Prostate gland (tissue), 2 donors: Measurements from ENCODE around the gene CYB5B. TPM values are rescaled to one million over a fixed set of nuclear protein-coding genes. Genes with fewer than 3 reads are reported as not detected.

ENCODE experiments used
- DNase-seq: peaks from one replicate; pipeline ENCODE4 v3.0.0-alpha.2; 2019; ENCODE audit warnings: low spot score
- H3K27ac ChIP-seq, 2 donors: fragments of 200-600 bp; sonication (generic); 2 replicates each; pipeline ENCODE4 v1.5.1; 2017 to 2019
- H3K27me3 ChIP-seq: fragments of 200-600 bp; sonication (generic); replicated peaks from 2 replicates; pipeline ENCODE4 v1.5.1; 2019; ENCODE audit not compliant: insufficient read depth
- H3K36me3 ChIP-seq, 2 donors: fragments of 200-600 bp; sonication (generic); 1 replicate in 1 of 2; 2 replicates in 1 of 2; pipeline versions ENCODE4 v1.5.1 to v1.8.1; 2017 to 2019
- H3K4me1 ChIP-seq: fragments of 200-600 bp; sonication (generic); replicated peaks from 2 replicates; pipeline ENCODE4 v1.5.1; 2019
- H3K4me3 ChIP-seq, 2 donors: fragments of 200-600 bp; sonication (generic); 2 replicates each; pipeline ENCODE4 v1.5.1; 2017 to 2019
- H3K9me3 ChIP-seq: fragments of 200-600 bp; sonication (generic); 2 replicates; pipeline ENCODE4 v1.5.1; 2017
- POLR2A ChIP-seq: fragments of 450-650 bp; IDR thresholded peaks from one replicate; pipeline ENCODE4 v1.6.1; 2016; ENCODE audit warnings: antibody characterized with exemption, mild to moderate bottlenecking
- POLR2AphosphoS5 ChIP-seq: sonication (generic); formaldehyde crosslinking; IDR thresholded peaks from one replicate; pipeline ENCODE4 v1.6.1; 2017; ENCODE audit warnings: antibody characterized with exemption
- WGBS: methylation state at CpG from one replicate; pipeline ENCODE4 v1.1.5; 2018; 5-methylcytosine and 5-hydroxymethylcytosine counted together
- intact Hi-C: fragments of 100-400 bp; cut with DNase I; formaldehyde crosslinking; loops from one replicate; pipeline ENCODE4 v1.14.2; 2022
- total RNA-seq, 2 donors: library from RNA; depleted of rRNA; stranded (reverse); fragments of >200 nt; gene quantifications; one replicate each; pipeline ENCODE4 v1.1.0, GENCODE V29; 2016
- TF ChIP-seq, protein P1 (sequence below), 4 experiments: fragments of 200-600 bp in 2 of 4; fragments of 450-650 bp in 2 of 4; sonication (generic) in 2 of 4; IDR thresholded peaks; 1 replicate in 3 of 4; 2 replicates in 1 of 4; pipeline ENCODE4 v1.5.1; 2016 to 2019; ENCODE audit warnings: antibody characterized with exemption in 4 of 4, mild to moderate bottlenecking in 2 of 4, moderate library complexity in 2 of 4

Gene CYB5B
- total RNA-seq, 2 donors from 2014 or later: 48.8 to 71.3 TPM

DNA sequence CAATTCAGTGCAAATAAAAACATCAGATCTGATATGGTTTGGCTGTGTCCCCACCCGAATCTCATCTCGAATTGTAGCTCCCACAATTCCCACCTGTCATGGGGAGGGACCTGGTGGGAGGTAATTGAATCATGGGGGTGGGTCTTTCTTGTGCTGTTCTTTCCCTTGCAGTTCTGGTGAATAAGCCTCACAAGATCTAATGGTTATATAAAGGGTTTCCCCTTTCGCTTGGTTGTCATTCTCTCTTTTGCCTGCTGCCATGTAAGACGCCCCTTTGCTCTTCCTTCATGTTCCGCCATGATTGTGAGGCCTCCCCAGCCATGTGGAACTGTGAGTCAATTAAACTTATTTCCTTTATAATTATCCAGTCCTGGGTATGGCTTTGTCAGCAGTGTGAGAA lies 72.5 kb downstream of the CYB5B start:
- no peaks in the 10 kb centered on the region for H3K4me1 ChIP-seq
- H3K9me3 ChIP-seq: no peaks in the 10 kb centered on the region
- no peaks in the 10 kb centered on the region for H3K36me3 ChIP-seq
- no peak overlapping the region for H3K27ac ChIP-seq
- TF ChIP-seq POLR2A (no peak), POLR2AphosphoS5 (no peak)
- TF ChIP-seq, protein P1, sequence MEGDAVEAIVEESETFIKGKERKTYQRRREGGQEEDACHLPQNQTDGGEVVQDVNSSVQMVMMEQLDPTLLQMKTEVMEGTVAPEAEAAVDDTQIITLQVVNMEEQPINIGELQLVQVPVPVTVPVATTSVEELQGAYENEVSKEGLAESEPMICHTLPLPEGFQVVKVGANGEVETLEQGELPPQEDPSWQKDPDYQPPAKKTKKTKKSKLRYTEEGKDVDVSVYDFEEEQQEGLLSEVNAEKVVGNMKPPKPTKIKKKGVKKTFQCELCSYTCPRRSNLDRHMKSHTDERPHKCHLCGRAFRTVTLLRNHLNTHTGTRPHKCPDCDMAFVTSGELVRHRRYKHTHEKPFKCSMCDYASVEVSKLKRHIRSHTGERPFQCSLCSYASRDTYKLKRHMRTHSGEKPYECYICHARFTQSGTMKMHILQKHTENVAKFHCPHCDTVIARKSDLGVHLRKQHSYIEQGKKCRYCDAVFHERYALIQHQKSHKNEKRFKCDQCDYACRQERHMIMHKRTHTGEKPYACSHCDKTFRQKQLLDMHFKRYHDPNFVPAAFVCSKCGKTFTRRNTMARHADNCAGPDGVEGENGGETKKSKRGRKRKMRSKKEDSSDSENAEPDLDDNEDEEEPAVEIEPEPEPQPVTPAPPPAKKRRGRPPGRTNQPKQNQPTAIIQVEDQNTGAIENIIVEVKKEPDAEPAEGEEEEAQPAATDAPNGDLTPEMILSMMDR (IDR thresholded peaks at IDR 0.05): no peak
- 90% methylated on average over 5 of the region's 5 CpGs for WGBS
- no peak for DNase-seq
- H3K27me3 ChIP-seq: no peaks in the 10 kb centered on the region
- H3K4me3 ChIP-seq: no peak overlapping the region
- intact Hi-C loops: no loop called here

DNA sequence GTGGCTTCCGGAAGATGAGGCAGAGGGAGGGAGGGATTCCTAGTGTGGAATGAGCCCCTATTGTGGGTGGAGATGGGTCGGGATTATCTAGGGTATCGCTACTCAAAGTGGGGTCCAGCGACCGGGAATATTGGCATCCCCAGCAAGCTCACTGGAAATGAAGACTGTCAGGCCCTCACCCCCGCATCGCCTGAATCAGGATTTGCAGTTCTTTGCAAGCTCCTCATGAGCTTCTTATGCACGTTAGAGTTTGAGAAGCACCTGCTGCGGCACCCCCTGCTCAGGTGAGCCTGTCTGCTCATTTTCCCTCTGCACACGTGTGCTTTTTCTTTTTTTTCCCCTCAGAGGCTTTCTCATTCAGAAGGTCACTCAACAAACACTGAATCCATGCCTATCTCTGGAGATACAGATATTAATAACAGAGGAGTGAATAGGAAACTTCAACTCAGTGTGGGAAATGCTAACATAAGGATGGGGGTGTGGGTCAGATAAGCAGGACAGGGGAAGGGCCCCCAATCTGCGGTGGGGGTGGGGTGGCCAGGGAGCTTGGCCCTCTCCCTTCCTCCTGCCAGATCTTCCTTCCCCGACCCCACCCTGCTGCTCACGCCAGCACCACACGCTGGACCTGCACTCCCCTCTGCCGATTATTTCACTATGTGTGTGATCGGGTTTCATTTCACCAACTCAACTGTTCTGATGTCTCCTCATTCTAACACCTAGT lies 73.6 kb downstream of the CYB5B start:
- no peak for DNase-seq
- TF ChIP-seq POLR2AphosphoS5: no peak
- TF ChIP-seq, protein P1 (IDR thresholded peaks at IDR 0.05): no peak
- H3K4me1 ChIP-seq: no peaks in the 10 kb centered on the region
- 61% methylated on average over 16 of the region's 16 CpGs for WGBS
- H3K9me3 ChIP-seq: no peaks in the 10 kb centered on the region
- H3K36me3 ChIP-seq: no peaks in the 10 kb centered on the region
- no peaks in the 10 kb centered on the region for H3K27me3 ChIP-seq
- H3K4me3 ChIP-seq: no peak overlapping the region
- no peak overlapping the region for H3K27ac ChIP-seq
- intact Hi-C loops: no loop called here

DNA sequence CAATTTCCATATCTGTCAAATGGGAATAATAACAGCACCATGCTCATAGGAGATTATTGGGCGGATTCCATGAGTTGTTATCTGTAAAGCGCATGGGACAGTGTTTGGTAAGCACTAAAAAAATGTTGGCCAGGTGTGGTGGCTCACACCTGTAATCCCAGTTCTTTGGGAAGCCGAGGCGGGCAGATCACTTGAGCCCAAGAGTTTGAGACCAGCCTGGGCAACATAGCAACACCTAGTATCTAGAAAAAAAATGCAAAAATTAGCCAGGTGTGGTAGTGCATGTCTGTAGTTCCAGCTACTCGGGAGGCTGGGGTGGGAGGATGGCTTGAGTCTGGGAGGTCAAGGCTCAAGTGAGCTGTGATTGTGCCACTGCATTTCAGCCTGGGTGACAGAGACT lies 74.5 kb downstream of the CYB5B start:
- no peak overlapping the region for H3K4me3 ChIP-seq
- TF ChIP-seq POLR2AphosphoS5 (no peak), POLR2A (no peak)
- TF ChIP-seq, protein P1 (IDR thresholded peaks at IDR 0.05): no peak
- DNase-seq: no peak
- intact Hi-C loops: no loop called here
- H3K36me3 ChIP-seq: no peaks in the 10 kb centered on the region
- no peaks in the 10 kb centered on the region for H3K27me3 ChIP-seq
- 93% methylated on average over 5 of the region's 5 CpGs for WGBS
- H3K9me3 ChIP-seq: no peaks in the 10 kb centered on the region
- no peak overlapping the region for H3K27ac ChIP-seq
- no peaks in the 10 kb centered on the region for H3K4me1 ChIP-seq

DNA sequence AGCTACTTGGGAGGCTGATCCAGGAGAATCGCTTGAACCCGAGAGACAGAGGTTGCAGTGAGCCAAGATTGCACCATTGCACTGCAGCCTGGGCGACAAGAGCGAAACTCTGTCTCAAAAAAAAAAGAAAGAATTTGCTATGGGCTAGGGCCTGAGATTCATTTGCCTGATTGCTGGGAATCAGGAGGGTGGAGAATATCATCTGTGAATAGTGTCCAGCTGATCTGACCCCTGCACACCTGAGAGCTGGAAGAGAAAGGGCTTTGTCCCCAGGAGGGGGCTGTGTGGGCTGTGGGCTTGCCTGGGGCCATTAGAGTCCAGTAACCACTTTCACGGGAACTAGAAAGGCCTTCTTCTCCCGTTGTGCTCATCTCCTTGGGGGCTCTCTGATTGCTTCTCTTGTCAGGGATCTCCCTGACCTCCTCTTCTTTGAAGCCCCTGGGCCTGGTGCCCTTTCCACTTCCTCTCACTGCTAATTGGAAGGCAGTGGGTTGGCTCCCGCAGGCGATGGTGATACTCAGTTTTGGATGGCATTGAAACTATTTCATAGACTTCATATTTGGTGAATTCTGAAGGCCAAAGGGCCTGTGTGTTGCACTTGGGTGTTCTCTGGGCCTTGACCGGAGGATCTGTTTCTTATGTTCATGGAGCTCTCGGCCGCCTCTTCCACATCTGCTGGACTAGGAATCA lies 75.3 kb downstream of the CYB5B start:
- Histone ChIP-seq H3K4me1 (no peaks in the 10 kb centered on the region), H3K36me3 (no peaks in the 10 kb centered on the region), H3K9me3 (no peaks in the 10 kb centered on the region), H3K4me3 (no peak overlapping the region), H3K27ac (no peak overlapping the region), H3K27me3 (no peaks in the 10 kb centered on the region)
- WGBS: 94% methylated on average over 11 of the region's 11 CpGs
- DNase-seq: no peak
- TF ChIP-seq POLR2AphosphoS5 (no peak), POLR2A (no peak)
- TF ChIP-seq, protein P1 (IDR thresholded peaks at IDR 0.05): no peak
- intact Hi-C loops: no loop called here

DNA sequence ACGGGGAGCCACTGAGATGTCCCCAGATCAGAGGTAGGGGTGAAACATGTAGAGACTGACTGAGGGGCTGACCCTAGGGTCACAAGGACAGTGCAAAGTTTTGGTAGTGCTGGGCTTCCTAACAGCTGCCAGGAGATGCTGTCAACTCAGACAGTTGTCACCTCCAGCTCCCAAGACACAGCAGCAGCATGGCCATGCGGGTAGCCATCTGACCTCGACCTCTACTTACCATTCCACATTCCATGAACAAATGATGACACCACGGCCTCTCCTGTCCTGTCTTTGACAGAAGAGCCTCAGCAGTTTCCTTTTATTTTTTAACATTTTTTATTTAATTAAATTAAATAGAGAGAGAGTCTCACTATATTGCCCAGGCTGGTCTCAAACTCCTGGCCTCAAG lies 76.1 kb downstream of the CYB5B start:
- 94% methylated on average over 4 of the region's 4 CpGs for WGBS
- no peaks in the 10 kb centered on the region for H3K9me3 ChIP-seq
- TF ChIP-seq POLR2A: no peak
- no peak for TF ChIP-seq POLR2AphosphoS5
- TF ChIP-seq, protein P1 (IDR thresholded peaks at IDR 0.05): no peak
- no peak overlapping the region for H3K27ac ChIP-seq
- no peak for DNase-seq
- H3K4me3 ChIP-seq: no peak overlapping the region
- H3K27me3 ChIP-seq: no peaks in the 10 kb centered on the region
- no peaks in the 10 kb centered on the region for H3K36me3 ChIP-seq
- intact Hi-C loops: no loop called here
- H3K4me1 ChIP-seq: no peaks in the 10 kb centered on the region
